ENCODE measurements around the gene SUSD6. TPM values are rescaled to one million over a fixed set of nuclear protein-coding genes. Genes with fewer than 3 reads are reported as not detected.

Gene SUSD6
- total and polyA plus RNA-seq, 9 of the 15 experiments (the other 6 are each of a cell fraction or from before 2014, with no cell fraction given), result 2.9 to 20.7 (median 5.6) TPM

DNA sequence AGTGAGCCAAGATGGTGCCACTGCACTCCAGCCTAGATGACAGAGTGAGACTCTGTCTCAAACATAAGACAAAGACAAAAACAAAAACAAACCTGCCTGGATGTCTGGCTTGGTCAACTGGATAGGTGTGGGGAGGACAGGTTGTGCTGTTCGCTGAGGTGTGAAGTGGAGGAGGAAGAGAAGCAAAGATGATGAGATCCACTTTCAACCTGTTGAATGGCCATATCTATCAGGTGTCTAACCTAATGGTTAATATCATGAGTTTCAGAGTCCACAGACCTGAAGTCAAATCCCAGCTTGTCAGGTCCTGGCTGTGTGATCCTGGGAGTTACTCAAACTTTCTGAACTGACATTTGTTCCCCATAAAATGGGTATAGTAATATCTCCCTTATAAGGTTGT is 27.0 kb upstream of the SUSD6 start (continued):
- TF ChIP-seq, protein P1, sequence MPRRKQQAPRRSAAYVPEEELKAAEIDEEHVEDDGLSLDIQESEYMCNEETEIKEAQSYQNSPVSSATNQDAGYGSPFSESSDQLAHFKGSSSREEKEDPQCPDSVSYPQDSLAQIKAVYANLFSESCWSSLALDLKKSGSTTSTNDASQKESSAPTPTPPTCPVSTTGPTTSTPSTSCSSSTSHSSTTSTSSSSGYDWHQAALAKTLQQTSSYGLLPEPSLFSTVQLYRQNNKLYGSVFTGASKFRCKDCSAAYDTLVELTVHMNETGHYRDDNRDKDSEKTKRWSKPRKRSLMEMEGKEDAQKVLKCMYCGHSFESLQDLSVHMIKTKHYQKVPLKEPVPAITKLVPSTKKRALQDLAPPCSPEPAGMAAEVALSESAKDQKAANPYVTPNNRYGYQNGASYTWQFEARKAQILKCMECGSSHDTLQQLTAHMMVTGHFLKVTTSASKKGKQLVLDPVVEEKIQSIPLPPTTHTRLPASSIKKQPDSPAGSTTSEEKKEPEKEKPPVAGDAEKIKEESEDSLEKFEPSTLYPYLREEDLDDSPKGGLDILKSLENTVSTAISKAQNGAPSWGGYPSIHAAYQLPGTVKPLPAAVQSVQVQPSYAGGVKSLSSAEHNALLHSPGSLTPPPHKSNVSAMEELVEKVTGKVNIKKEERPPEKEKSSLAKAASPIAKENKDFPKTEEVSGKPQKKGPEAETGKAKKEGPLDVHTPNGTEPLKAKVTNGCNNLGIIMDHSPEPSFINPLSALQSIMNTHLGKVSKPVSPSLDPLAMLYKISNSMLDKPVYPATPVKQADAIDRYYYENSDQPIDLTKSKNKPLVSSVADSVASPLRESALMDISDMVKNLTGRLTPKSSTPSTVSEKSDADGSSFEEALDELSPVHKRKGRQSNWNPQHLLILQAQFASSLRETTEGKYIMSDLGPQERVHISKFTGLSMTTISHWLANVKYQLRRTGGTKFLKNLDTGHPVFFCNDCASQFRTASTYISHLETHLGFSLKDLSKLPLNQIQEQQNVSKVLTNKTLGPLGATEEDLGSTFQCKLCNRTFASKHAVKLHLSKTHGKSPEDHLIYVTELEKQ (CRISPR knock-in tag; IDR thresholded peaks at IDR 0.05), result no peak
- TF ChIP-seq PPARD (CRISPR knock-in tag; IDR thresholded peaks at IDR 0.05), result no peak
- TF ChIP-seq CBFA2T3 (IDR thresholded peaks at IDR 0.05), result no peak

DNA sequence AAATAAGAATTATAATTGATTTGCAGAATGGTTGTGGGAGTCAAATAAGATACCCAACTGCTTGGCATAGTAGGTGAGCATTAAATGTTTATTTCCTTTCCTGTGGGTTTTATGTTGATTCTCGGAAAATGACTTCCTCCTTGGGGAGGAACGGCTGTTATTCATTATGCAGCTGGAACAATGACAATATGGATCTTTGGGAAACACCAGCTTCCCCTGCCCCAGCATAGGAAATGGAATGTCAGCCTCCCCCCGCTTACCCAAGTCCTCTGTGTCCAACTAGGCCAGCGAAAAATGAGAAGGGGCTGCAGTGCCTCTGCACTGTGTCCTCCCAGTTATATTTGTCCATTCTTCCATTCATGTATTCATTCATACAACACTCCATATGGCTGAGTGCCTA is 25.0 kb upstream of the SUSD6 start:
- Histone ChIP-seq H3K79me2 (ENCODE audit: control insufficient read depth, insufficient read depth, low read length) (no peaks in the 10 kb centered on the region), H3K4me3 (no peak overlapping the region), H3K9me1 (ENCODE audit: control insufficient read depth, insufficient read depth, low read length) (no peaks in the 10 kb centered on the region), H2AFZ (ENCODE audit: low read depth, low read length) (no peak overlapping the region), H3K27me3 (ENCODE audit: control insufficient read depth in 2 of 2, insufficient read depth in 2 of 2, low read length in 2 of 2) (no peaks in the 10 kb centered on the region), H3K4me2 (ENCODE audit: insufficient read depth, low read length) (no peak overlapping the region), H3K36me3 (ENCODE audit: control insufficient read depth, insufficient read depth, low read length) (no peaks in the 10 kb centered on the region), H3K4me1 (replicated peaks in 1 of 2; ENCODE audit: control insufficient read depth in 2 of 2, insufficient read depth in 2 of 2, low read length in 2 of 2) (peaks cover 0 to 2% of the 10 kb centered on the region in 2 experiments; a peak in 2 of 5 replicates), H4K20me1 (replicated peaks; ENCODE audit: control insufficient read depth, insufficient read depth, low read length) (no peaks in the 10 kb centered on the region), H3K27ac (ENCODE audit: extremely low read depth, low read depth, low read length) (no peak overlapping the region), H3K9me3 (replicated peaks; ENCODE audit: control insufficient read depth, insufficient read depth, low read depth, low read length) (no peaks in the 10 kb centered on the region), H3K9ac (ENCODE audit: insufficient read depth in 1 of 2, low read depth in 2 of 2, low read length in 2 of 2) (no peak overlapping the region)
- intact Hi-C loops (cut with micrococcal nuclease), result no loop called here
- POLR2A ChIA-PET, result interaction anchor here (1.3 kb wide), 1 partner anchor 109 kb away, joined by 3 read pairs; no protein-coding TSS in a partner anchor
- no TSS peak for BruUV-seq (replicated peaks)
- CTCF ChIA-PET (ENCODE audit: low intra/inter-chr PET ratio), result interaction anchor here (2.7 kb wide), 1 partner anchor 141 kb away, joined by 47 read pairs; no protein-coding TSS in a partner anchor
- ATAC-seq (no peak), FAIRE-seq (no peak), DNase-seq (ENCODE audit: extremely low read depth in 1 of 4, low spot score in 3 of 4) (no peak)
- TF ChIP-seq, protein P2, sequence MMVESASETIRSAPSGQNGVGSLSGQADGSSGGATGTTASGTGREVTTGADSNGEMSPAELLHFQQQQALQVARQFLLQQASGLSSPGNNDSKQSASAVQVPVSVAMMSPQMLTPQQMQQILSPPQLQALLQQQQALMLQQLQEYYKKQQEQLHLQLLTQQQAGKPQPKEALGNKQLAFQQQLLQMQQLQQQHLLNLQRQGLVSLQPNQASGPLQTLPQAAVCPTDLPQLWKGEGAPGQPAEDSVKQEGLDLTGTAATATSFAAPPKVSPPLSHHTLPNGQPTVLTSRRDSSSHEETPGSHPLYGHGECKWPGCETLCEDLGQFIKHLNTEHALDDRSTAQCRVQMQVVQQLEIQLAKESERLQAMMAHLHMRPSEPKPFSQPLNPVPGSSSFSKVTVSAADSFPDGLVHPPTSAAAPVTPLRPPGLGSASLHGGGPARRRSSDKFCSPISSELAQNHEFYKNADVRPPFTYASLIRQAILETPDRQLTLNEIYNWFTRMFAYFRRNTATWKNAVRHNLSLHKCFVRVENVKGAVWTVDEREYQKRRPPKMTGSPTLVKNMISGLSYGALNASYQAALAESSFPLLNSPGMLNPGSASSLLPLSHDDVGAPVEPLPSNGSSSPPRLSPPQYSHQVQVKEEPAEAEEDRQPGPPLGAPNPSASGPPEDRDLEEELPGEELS (CRISPR knock-in tag; IDR thresholded peaks at IDR 0.05; ENCODE audit: borderline replicate concordance), result no peak
- TF ChIP-seq, protein P3, sequence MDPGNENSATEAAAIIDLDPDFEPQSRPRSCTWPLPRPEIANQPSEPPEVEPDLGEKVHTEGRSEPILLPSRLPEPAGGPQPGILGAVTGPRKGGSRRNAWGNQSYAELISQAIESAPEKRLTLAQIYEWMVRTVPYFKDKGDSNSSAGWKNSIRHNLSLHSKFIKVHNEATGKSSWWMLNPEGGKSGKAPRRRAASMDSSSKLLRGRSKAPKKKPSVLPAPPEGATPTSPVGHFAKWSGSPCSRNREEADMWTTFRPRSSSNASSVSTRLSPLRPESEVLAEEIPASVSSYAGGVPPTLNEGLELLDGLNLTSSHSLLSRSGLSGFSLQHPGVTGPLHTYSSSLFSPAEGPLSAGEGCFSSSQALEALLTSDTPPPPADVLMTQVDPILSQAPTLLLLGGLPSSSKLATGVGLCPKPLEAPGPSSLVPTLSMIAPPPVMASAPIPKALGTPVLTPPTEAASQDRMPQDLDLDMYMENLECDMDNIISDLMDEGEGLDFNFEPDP (CRISPR knock-in tag; IDR thresholded peaks at IDR 0.05), result no peak
- no peak for TF ChIP-seq BRCA1 (IDR thresholded peaks at IDR 0.05)
- no peak for TF ChIP-seq BRCA1 (CRISPR knock-in tag; IDR thresholded peaks at IDR 0.05)
- TF ChIP-seq HNRNPH1 (optimal IDR thresholded peaks at IDR 0.05; ENCODE audit: low read depth, low read length), result no peak
- TF ChIP-seq MAFG (tag; conservative IDR thresholded peaks at IDR 0.05), result no peak
- TF ChIP-seq ZKSCAN1 (IDR thresholded peaks at IDR 0.05; ENCODE audit: low read depth, low read length), result 0 out of 2 replicates have a peak, but pooled peaks have one; percentile 14
- no peak for TF ChIP-seq ETV1 (tag; conservative IDR thresholded peaks at IDR 0.05; ENCODE audit: low read depth)
- WGBS (ENCODE audit: insufficient coverage, low coverage, missing lambda C conversion rate), result 56% methylated on average over 4 of the region's 4 CpGs
- in situ Hi-C loops (cut with MboI), result no loop called here
